ENCODE results near the gene CLN6.

CLN6 gene

GRCh38 chr15:68199340-68199739, 30.2 kb downstream of the CLN6 start:
- TF ChIP-seq EZH2phosphoT487 (IDR thresholded peaks at IDR 0.05; ENCODE audit: borderline replicate concordance) (no peak), CTCF (conservative IDR thresholded peaks at IDR 0.05; ENCODE audit: low read length) (no peak)
- no peaks in the 10 kb centered on the region for H3F3A ChIP-seq (ENCODE audit: low read depth)
- no peaks in the 10 kb centered on the region for H3K9me2 ChIP-seq (replicated peaks; ENCODE audit: low read depth, low read length)
- H3K4me3 ChIP-seq (ENCODE audit: low read length, poor library complexity, severe bottlenecking) = no peak overlapping the region
- H3K27me3 ChIP-seq (ENCODE audit: insufficient read depth, low read length, poor library complexity, severe bottlenecking) = no peaks in the 10 kb centered on the region
- H3K36me3 ChIP-seq (ENCODE audit: insufficient read depth, low read length) = peaks cover 4% of the 10 kb centered on the region; the same call in 1 of the 2 replicates
- H2AFZ ChIP-seq (ENCODE audit: low read length) = no peak overlapping the region
- H4K20me1 ChIP-seq (ENCODE audit: insufficient read depth, low read length, poor library complexity, severe bottlenecking) = no peaks in the 10 kb centered on the region
- H3K9me3 ChIP-seq (ENCODE audit: insufficient read depth, low read depth, low read length) = no peaks in the 10 kb centered on the region
- no peaks in the 10 kb centered on the region for H3K79me2 ChIP-seq (ENCODE audit: insufficient read depth, low read length)
- H3K4me1 ChIP-seq (ENCODE audit: insufficient read depth, low read length, poor library complexity, severe bottlenecking) = no peaks in the 10 kb centered on the region
- no peak overlapping the region for H3K9ac ChIP-seq (ENCODE audit: low read depth, low read length, poor library complexity, severe bottlenecking)
- H3K4me2 ChIP-seq (ENCODE audit: low read depth, low read length, poor library complexity, severe bottlenecking) = no peak overlapping the region

- Histone ChIP-seq H3K27me3 (ENCODE audit: insufficient read depth, low read length, poor library complexity, severe bottlenecking) (no peaks in the 10 kb centered on the region), H3K9me2 (replicated peaks; ENCODE audit: low read depth, low read length) (no peaks in the 10 kb centered on the region), H2AFZ (ENCODE audit: low read length) (no peak overlapping the region), H3K36me3 (ENCODE audit: insufficient read depth, low read length) (peaks cover 12% of the 10 kb centered on the region; the same call in 1 of the 2 replicates), H3K4me2 (ENCODE audit: low read depth, low read length, poor library complexity, severe bottlenecking) (no peak overlapping the region), H3K4me3 (ENCODE audit: low read length, poor library complexity, severe bottlenecking) (no peak overlapping the region), H3K9ac (ENCODE audit: low read depth, low read length, poor library complexity, severe bottlenecking) (no peak overlapping the region), H3K9me3 (ENCODE audit: insufficient read depth, low read depth, low read length) (no peaks in the 10 kb centered on the region), H4K20me1 (ENCODE audit: insufficient read depth, low read length, poor library complexity, severe bottlenecking) (no peaks in the 10 kb centered on the region), H3K79me2 (ENCODE audit: insufficient read depth, low read length) (no peaks in the 10 kb centered on the region), H3F3A (ENCODE audit: low read depth) (no peaks in the 10 kb centered on the region), H3K4me1 (ENCODE audit: insufficient read depth, low read length, poor library complexity, severe bottlenecking) (no peaks in the 10 kb centered on the region)
- TF ChIP-seq CTCF (conservative IDR thresholded peaks at IDR 0.05; ENCODE audit: low read length) (no peak), EZH2phosphoT487 (IDR thresholded peaks at IDR 0.05; ENCODE audit: borderline replicate concordance) (no peak)
Measured at GRCh38 chr15:68197661-68198437, 31.7 kb downstream of the CLN6 start.

- TF ChIP-seq EZH2phosphoT487 (IDR thresholded peaks at IDR 0.05; ENCODE audit: borderline replicate concordance) = no peak
- Histone ChIP-seq H4K20me1 (ENCODE audit: insufficient read depth, low read length, poor library complexity, severe bottlenecking) (no peaks in the 10 kb centered on the region), H3F3A (ENCODE audit: low read depth) (no peaks in the 10 kb centered on the region), H3K4me3 (ENCODE audit: low read length, poor library complexity, severe bottlenecking) (no peak overlapping the region), H2AFZ (ENCODE audit: low read length) (no peak overlapping the region), H3K4me2 (ENCODE audit: low read depth, low read length, poor library complexity, severe bottlenecking) (no peak overlapping the region), H3K36me3 (ENCODE audit: insufficient read depth, low read length) (peaks cover 19% of the 10 kb centered on the region; the same call in 1 of the 2 replicates), H3K9me3 (ENCODE audit: insufficient read depth, low read depth, low read length) (no peaks in the 10 kb centered on the region), H3K9ac (ENCODE audit: low read depth, low read length, poor library complexity, severe bottlenecking) (no peak overlapping the region), H3K27me3 (ENCODE audit: insufficient read depth, low read length, poor library complexity, severe bottlenecking) (no peaks in the 10 kb centered on the region), H3K4me1 (ENCODE audit: insufficient read depth, low read length, poor library complexity, severe bottlenecking) (no peaks in the 10 kb centered on the region), H3K9me2 (replicated peaks; ENCODE audit: low read depth, low read length) (no peaks in the 10 kb centered on the region), H3K79me2 (ENCODE audit: insufficient read depth, low read length) (no peaks in the 10 kb centered on the region)
Measured at GRCh38 chr15:68197170-68197492, 32.4 kb downstream of the CLN6 start.
